Hepatic stellate cell (primary cell): ENCODE results near the gene UBALD2.
"Not testable (repeated sequence)": the region's sequence is repeated elsewhere in the genome, so short reads cannot be mapped to it uniquely, and the experiment has no call there.

Experiments
- DNase-seq: peaks from one replicate; pipeline ENCODE4 v3.0.0; 2011; ENCODE audit warnings: low spot score

The UBALD2 gene

GRCh38 chr17:76264755-76265623, at the start of gene UBALD2:
TSS of gene UBALD2 (plus strand) at chr17:76265348. CDS start at chr17:76265506, 158 bp downstream.
- DNase-seq = peak; percentile 100

GRCh38 chr17:76217081-76217480, 48.1 kb upstream of the UBALD2 start:
- no peak for DNase-seq

- no peak for DNase-seq
Measured at GRCh38 chr17:76219670-76220383, 45.3 kb upstream of the UBALD2 start.

- DNase-seq = no peak
Measured at GRCh38 chr17:76223802-76224201, 41.3 kb upstream of the UBALD2 start.

- not testable (repeated sequence) for DNase-seq
Measured at GRCh38 chr17:76225373-76226086, 39.6 kb upstream of the UBALD2 start.

- DNase-seq = not testable (repeated sequence)
Measured at GRCh38 chr17:76226749-76227148, 38.4 kb upstream of the UBALD2 start.

- DNase-seq = peak; percentile 50
Measured at GRCh38 chr17:76232342-76232741, 32.8 kb upstream of the UBALD2 start.

- no peak for DNase-seq
Measured at GRCh38 chr17:76233588-76234353, 31.4 kb upstream of the UBALD2 start.

- no peak for DNase-seq
Measured at GRCh38 chr17:76234354-76234679, 30.8 kb upstream of the UBALD2 start.

GRCh38 chr17:76235883-76236282, 29.3 kb upstream of the UBALD2 start:
- no peak for DNase-seq

GRCh38 chr17:76236603-76237002, 28.5 kb upstream of the UBALD2 start:
- DNase-seq = no peak

GRCh38 chr17:76237859-76238313, 27.3 kb upstream of the UBALD2 start:
- DNase-seq = no peak

- DNase-seq = no peak
Measured at GRCh38 chr17:76238847-76239537, 26.2 kb upstream of the UBALD2 start.

- DNase-seq = no peak
Measured at GRCh38 chr17:76239538-76240274, 25.4 kb upstream of the UBALD2 start.

GRCh38 chr17:76240461-76241203, 24.5 kb upstream of the UBALD2 start, which contains the start of gene RNF157:
TSS of gene RNF157 (minus strand) at chr17:76240493. CDS start at chr17:76240240, 253 bp downstream.
- DNase-seq = peak; percentile 79

- no peak for DNase-seq
Measured at GRCh38 chr17:76241204-76241538, 24.0 kb upstream of the UBALD2 start.

- no peak for DNase-seq
Measured at GRCh38 chr17:76241691-76242255, 23.4 kb upstream of the UBALD2 start.

GRCh38 chr17:76243826-76244679, 21.1 kb upstream of the UBALD2 start:
- DNase-seq = no peak
